ENCODE data around the gene CNDP1.

Gene CNDP1

DNA sequence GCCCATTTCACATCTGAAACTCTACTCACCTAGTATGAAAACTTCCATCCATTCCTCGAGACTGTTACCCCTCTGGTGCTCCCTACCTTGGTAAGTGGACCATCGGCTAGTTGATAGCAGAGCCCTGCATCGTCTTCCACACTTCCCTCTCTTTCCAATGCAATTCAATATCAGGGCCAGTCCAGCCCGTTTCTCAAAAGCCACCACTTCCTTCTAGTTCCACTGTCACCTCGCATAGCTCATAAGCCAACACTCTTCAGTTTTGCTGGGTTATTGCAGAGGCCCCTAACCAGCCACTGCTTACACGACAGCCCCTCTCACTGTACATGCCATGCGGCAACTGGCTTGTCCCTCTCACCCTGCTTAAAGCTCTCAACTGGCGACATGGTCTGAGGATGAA, 53.1 kb downstream of the CNDP1 start:
- DNase-seq (ENCODE audit: low read depth) = no peak

DNA sequence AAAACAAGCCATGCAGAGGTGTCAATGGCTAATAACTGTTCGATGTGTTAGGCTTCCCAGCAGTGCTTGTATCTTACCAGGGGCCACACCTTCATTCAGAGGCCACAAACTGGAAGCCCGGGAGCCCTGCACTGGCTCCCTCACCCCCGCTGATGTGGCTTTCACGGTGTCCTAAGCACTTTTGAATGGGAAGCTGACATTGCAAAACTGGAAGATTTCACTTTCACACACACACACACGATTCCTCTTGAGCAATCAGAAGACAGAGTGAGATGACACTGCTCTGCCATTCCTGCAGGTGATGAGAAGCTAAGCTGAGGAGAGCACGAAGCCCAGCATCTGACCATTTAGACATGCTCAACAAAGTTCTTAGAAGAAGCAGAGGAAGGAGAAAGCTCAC, 54.7 kb downstream of the CNDP1 start:
- no peak for DNase-seq (ENCODE audit: low read depth)

DNA sequence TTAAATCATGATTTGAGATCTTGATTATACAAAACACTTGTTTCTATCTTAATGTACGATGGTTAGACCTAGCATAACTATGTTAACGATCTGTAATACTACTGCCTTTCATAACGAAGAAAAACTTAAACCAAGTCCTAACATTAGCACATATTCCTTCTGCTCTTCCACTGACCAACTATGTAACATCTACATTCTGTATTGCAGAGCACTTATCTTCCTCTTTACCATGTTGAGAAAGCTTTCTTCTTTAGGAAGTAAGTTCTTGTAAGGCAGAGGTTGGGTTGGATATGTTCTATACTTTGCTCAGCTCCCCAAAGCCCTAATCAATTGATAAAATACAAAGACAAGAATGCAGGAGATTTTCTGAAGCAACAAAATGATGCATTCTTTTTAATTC, 55.5 kb downstream of the CNDP1 start:
- no peak for DNase-seq (ENCODE audit: low read depth)

DNA sequence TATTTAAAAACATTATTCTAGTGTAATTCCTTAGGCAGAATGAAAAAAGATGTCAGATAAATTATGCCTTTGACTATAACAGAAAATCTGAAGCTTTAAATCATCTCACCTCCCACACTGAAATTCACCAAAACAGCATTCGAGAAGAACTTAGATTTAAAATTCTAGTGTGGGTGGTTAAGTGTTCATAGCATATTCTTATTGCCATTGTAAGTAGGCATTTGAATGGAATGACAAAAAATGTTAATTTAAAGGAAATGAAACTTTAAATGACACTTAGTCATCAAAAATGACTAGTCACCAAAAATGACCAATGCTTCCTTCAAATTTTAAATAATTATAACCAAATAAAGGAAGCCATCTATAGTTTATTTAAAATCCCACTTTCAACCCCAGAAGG, 56.4 kb downstream of the CNDP1 start:
- DNase-seq (ENCODE audit: low read depth) = no peak

DNA sequence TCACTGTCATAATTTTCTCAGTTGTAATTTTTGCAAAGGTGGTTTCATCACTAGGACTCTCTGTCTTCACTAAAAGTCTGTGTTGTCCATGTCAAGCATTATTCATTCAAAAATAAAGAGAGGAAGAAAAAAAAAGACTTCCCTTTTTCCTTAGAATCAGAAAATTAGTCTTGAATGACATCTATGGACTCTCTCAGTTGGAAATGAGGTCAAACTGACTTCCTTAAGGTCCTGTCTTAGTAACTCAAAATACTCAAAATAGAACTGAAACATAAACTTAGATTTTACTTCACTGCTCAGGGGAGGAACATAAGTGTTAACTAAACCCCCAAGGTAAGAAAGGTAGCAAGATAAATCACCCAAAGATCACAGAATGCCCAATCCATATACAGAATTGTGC, 61.1 kb downstream of the CNDP1 start:
- DNase-seq (ENCODE audit: low read depth) = no peak

DNA sequence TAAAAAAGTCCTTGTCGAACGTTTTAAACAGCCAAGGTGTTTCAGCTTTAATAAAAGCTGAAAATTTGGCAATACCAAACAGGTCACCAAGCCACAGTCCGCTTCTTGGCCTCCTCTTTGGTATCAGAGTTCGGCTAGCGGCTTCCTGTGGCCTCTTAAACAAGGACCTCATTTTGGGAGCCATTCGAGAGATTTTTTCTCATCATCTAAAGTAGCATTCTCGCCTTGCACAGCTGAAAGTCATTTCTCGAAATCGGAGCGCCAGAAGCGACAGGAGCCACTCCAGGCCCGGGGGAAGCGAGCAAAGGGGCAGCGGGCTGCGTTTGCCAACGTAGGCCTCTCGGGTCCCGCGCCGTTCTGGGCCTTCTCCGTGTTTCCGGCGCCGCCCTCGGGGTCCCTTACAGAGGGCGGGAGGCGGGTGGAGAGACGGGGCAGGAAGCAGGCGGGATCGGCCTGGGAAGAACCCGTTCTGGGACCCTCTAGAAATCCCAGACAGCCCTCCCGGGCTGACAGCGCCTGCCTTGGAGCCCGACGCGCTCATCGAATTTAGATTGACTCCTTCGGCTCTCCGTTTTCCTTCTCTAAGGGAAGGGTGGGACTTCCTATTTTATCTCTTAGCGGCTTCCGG, 62.8 kb downstream of the CNDP1 start:
- no peak for DNase-seq (ENCODE audit: low read depth)

DNA sequence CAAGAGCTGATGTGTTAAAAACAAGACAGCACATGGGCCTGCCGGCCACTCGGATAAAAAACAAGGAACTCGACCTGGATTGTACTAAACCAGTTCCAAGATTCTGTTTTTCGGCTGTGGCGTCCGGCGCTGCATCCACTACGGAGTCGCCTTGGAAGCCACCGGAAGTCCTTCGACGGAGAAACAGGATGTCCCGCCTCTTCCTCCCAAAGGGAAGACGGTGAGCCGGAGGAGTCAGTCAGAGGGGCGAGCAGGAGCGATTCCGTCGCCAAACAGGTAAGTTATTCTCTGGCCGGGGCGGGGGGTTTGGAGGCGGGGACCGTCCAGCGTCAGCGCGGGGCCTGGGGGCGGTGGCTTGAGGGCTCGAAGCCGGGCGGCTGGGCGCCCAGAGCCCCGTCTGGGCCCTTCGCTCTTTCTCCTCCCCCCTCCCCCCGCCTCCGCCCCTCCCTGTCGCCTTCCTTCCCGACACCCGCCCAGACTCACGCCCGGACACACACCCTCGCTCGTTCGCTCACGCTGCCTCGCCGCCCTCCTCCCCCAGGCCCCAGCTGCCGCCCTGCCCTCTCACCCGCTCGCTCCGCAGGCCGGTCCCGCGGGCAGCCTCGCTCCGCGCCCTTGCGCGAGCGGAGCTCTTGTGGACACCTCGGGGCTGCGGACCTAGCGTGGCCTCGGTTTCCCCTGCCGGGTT, 63.5 kb downstream of the CNDP1 start, which contains the start of gene ZNF407:
Gene ZNF407 (plus strand): TSS at position 209 of the 688 bp plus-strand sequence. CDS start 33,150 bp downstream, outside the sequence.
- peak; percentile 56 for DNase-seq (ENCODE audit: low read depth)

DNA sequence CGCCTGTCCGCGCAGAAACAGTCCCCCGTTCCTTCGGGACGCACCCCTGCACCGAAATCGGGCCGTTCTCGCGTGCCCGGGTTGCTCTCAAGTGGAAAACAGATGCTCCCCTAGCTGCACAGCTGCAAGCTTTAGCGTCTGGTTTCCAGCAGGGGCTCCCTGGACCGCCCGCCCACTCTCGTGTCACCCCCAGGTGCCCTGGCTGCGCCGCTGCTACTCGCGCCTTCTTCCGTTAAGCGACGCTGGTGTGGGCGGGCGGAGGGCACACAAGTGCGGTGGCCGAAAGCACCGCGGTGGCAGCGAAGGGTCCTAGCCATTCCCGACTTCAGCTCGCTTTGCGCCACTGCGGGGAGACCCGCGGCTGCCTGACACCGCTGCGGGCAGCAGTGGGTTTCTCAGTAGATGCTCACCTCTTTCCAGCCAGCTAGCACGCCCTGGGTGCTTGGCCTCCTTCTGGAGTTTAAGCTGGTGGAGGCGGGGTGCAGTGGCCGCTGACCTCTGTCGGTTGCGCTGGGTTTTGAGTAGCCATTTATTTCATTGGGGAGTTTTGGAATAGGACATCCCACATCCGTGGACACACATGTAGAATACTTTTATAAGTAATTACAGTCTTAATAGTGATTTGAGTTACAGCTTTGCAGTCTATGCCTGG, 64.2 kb downstream of the CNDP1 start:
- DNase-seq (ENCODE audit: low read depth) = peak; percentile 38

DNA sequence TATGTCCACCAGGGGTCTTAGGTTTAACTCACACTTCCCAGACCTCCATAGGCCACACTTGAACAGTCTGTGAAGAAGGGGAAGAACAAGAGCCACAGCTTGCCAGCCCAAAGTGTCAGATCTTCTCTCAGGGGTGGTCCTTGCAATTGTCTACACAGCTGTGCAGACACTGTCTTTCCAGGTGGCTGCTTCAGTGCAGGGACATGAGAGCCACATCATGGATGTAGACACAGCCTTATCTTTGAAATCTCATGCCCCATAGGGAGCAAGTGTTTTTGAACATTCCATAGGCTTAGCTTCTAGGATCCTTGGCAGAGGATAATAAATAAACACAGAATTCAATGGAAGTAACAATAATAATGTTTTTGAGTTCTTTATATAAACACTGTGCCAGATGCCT, 70.1 kb downstream of the CNDP1 start:
- no peak for DNase-seq (ENCODE audit: low read depth)

DNA sequence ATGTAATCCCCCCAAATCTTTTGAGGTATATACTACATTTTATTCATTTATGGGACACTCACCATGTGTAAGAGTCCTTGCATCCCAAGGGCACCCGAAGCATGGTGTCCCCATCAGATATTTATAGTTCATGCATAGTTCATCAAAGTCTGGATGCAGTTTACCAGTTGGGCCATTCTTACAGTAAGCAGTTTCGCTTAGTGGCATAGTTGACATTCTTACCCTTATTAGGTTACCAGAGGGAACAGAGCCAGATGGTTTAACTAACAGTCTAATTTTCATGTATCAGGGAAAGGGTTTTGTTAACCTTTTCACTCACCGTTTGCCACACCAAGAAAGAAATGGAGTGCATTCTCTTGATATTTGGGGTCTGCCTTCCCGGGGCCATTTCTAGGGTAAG, 70.5 kb downstream of the CNDP1 start:
- DNase-seq (ENCODE audit: low read depth) = no peak

DNA sequence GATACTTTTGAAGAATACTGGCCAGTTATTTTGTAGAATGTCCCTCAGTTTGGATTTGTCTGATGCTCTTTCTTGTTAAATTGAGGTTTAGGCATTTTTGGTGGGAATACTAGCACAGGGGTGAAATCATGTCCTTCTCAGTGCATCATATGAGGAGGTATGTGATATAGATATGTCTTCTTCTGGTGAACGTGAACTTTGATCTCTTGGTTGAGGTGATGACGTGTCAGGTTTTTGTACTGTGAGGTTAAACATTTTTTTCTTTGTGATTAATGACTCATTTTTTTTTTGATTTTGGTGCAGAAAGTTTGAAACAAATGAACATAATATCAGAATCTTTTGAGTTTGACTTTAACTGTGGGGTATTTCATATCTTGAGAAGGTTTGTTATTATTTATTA, 74.4 kb downstream of the CNDP1 start:
- DNase-seq (ENCODE audit: low read depth) = no peak

DNA sequence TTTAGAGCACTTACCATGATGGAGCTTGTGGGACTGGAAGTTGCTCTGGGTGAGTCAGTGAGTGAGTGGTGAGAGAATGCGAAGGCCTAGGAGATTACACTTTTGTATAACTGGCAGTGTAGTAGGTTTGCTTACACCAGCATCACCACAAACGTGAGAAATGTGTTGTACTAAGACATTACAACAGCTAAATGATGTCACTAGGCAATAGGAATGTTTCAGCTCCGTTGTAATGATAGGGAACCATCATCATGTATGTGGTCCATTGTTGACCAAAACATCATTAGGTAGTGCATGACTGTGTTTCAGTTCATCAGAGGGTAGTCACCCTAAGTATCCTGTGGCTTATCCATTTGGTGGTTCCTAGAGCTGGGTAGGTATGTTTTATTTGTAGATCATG, 75.2 kb downstream of the CNDP1 start:
- no peak for DNase-seq (ENCODE audit: low read depth)

DNA sequence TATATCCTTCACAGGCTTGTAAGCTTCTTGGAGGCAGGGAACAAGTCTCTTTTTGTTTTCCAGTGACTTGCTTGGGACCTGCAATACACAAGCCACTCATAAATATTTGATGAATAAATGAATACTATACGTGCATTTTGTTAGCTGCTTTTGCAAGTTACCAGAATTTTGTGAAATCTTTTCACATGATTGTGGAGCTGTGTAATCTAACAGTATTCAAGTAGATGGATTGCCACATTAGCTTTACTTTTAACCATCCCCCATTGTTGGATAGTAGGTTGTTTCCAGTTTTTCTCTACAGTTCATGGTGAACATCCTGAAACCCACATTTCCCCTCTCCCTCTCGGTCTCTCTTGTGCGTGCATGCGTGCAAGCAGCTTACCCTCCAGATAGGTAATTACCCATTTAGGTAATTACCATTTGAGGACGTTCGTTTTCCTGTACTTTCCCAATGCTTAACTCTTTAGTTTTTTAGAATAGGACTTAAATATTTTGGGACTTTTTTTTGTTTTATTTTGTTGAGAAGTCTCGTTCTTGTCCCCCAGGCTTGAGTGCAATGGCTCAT, 75.8 kb downstream of the CNDP1 start:
- DNase-seq (ENCODE audit: low read depth) = no peak

DNA sequence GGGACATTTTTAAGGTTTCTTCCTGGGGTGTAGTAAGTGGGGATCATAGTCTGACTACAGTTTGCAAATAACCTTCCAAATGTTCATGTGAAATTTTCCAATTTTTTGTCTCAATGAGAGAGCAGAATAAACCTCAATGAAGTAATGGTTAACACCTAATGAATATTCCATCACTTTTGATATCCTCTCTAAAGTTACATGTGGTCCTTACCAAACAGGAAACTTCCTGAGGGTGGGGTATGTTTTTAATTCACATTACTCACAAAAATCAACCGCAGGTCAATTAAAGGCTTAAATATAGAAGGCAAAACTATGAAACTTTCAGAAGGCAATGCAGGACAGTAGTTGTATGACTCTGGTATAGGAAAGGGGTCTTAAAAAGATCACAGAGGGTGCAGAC, 76.6 kb downstream of the CNDP1 start:
- no peak for DNase-seq (ENCODE audit: low read depth)

DNA sequence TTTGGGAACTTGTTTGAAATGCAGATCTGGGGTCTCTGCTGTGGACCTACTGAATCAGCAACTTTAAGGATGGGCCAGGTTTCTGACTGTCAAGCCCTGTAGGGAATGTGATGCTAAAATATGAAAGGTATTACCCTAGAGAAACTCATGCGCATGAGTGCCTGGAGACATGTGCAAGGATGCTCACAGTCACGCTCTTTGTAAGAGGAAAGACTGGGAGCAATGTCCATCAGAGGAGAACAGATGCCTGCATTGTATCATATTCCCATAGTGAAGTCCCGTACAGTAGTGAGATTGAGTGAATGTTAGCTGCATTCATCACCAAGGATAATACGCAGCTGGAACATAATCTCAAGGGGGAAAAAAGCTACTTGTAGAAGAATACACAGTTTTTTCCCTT, 77.5 kb downstream of the CNDP1 start:
- DNase-seq (ENCODE audit: low read depth) = no peak

DNA sequence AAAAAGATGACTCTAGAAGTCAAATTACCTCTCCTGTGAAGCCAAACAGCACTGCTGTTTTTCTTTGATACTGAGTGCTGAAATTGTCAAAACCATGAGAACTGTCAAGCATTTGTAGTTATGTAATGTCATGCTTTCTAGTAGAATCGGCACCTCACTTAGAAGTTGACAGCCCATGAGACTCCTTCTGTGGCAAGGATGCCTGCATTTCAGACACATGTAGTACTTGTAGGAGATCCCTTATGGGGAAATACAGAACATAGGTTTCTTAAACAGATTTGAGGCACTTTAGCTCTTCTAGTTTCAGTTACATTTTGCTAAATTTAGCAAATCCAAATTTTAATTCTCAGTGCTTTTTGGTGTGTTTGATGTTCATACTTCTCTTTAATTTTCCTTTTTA, 79.1 kb downstream of the CNDP1 start:
- DNase-seq (ENCODE audit: low read depth) = no peak

DNA sequence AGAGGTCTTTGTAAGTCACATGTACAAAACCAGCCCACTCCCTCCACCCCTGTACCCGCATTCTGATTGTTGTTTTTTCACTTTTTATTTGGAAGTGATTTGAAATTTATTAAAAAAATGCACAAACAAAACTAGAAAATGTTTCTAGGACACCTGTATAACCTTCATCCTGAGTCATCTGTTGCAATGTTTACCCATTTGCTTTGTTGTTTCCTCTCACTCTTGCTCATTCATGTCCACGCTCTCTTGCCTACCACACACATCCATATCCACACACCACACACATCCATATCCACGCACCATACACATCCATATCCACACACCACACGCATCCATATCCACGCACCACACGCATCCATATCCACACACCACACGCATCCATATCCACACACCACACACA, 82.2 kb downstream of the CNDP1 start:
- no peak for DNase-seq (ENCODE audit: low read depth)

DNA sequence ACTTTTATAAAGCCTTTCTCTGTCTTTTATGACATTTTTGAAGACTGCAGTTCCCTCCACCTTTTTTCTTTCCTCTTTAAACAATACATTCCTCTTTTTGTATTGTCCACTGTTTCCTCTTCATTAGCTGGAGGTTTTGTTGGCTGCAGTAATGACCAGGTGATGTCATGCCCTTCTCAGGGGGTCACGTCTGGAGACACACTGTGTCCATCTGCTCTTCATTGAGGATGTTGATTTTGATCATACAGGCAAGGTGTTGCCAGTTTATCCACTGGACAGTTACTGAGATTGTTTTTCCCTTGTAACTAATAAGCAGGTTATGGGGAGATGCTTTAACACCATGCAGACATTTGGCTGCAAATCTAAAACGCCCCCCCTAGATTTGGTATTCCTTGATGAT, 83.2 kb downstream of the CNDP1 start:
- DNase-seq (ENCODE audit: low read depth) = no peak

DNA sequence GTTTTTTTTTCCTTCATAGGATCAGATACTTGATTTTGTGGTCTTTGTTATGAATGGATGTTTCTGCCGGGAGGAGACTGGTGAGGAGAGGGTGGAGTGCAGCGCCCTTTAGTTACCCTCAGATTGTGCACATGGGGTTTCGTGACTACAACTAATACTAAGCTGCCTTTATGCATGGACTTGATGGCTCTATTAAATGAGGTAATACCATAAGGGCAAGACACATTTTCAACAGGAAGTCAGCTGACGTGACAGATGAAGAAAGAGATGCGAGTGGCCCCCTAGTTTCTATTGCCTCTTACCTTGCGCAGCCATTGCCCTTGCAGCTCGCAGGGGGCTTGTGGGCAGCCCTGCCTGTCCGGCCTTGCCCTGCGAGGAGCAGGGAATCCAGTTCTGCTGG, 87.8 kb downstream of the CNDP1 start:
- no peak for DNase-seq (ENCODE audit: low read depth)

DNA sequence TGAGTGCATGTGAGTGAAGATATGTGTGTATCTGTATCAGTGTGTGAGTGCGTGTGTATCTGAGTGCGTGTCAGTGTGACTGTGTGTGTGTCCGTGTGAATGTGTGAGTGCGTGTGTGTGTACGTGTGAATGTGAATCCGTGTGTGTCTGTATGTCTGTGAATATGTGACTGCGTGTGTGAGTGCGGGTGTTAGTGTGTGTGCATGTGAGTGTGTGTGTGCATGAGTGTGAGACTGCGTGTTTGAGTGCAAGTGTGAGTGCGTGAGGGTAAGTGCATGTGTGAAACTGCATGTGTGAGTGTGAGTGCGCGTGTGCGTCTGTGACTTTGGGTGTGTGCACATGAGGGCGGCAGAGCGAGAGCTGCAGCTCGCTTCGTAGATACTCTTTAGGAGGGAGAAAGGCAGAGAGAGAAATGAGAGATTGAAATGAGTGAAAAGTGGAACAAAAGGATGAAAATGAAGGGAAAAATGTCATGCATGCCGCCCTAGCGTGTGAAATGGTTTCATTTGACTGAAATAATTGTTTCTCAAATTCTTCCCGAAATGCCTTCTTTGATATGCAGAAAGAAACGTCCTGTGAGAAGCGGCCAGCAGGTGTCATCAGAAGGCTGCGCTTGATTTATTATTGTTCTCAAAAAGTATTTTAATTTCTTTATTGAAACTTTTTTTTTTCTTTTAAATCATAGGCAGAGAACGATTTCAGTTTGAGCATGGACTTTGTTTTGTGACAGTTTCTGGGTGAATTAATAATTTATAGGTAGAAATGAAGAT, 88.9 kb downstream of the CNDP1 start:
- no peak for DNase-seq (ENCODE audit: low read depth)

DNA sequence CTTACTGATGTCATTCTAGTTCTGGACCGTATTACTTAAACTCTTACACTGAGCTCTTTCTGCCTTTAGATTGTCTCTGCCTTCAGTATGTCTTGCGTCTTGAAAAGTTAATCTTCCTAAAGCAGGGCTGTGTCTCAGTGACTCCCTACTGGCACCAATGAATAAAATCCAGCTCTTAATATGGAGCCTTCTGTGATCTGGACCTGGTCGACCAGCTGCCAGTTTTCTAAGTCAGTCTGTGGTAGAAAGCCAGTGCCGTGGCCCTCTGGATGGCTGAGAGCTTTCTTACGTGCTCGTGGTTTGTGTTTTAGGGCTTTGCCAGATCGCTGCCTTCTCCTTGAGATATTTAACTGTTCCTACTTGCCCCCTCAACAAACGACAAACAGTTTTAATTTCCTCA, 90.2 kb downstream of the CNDP1 start:
- DNase-seq (ENCODE audit: low read depth) = no peak

DNA sequence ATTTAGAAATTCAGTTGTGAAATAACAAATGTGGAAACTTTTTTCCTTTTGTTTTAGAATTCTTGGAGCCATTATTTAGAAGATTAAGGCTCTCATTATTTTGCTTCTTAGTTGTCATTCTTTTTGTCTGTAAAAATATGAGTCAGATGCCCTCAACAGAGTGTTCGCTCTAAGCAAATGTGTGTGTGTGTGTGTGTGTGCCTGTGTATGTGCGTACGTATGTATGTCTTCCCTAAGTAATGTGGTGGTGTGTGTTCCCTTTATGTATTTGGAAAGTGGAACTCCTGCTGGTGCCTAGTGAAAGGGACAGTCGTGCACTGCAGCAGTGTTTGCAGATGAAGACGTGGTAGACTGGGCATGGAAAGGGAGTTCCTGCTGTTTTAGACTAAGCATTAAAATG, 90.9 kb downstream of the CNDP1 start:
- no peak for DNase-seq (ENCODE audit: low read depth)

Measured in CMK (cell line).